ENCODE data around the gene TNFRSF1B. TPM values are rescaled to one million over a fixed set of nuclear protein-coding genes. Genes with fewer than 3 reads are reported as not detected.

Gene TNFRSF1B
- total RNA-seq, 2 experiments from 2014 or later, result 173 to 191 TPM

DNA sequence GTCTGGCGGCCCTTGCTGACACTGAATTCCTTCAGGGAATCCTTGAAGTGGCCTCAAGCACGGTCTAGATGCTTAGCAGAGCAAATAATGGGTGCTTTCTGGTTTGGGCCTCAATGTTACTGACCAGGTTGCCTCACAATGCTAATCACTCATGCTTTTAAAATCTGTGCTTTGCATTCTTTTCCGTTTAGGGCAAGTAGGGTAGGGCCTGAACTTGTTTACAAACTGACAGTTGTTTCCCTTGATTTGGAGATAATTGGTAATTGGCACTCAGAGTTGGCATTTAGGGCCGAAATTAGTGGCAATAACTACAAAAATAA is 64.4 kb downstream of the TNFRSF1B start:
- Mint-ChIP-seq H3K27me3 (no peaks in the 10 kb centered on the region), H3K36me3 (ENCODE audit: low read depth) (peaks cover 2% of the 10 kb centered on the region), H3K4me3 (peak overlapping the region; percentile 83), H3K27ac (no peak overlapping the region), H3K9me3 (no peaks in the 10 kb centered on the region), H3K4me1 (ENCODE audit: low read depth) (peaks cover 21% of the 10 kb centered on the region)
- DNase-seq, result no peak
- TF ChIP-seq CTCF (IDR thresholded peaks at IDR 0.05), result no peak
- CTCF ChIA-PET, result interaction anchor here (1.1 to 1.4 kb wide), 2 partner anchors 12 to 107 kb away, joined by 3 read pairs; no protein-coding TSS in a partner anchor
- ATAC-seq, result no peak
- POLR2A ChIA-PET, result interaction anchor here (1.4 kb wide), 1 partner anchor 107 kb away, joined by 3 read pairs; no protein-coding TSS in a partner anchor
- intact Hi-C loops (cut with micrococcal nuclease), result no loop called here

DNA sequence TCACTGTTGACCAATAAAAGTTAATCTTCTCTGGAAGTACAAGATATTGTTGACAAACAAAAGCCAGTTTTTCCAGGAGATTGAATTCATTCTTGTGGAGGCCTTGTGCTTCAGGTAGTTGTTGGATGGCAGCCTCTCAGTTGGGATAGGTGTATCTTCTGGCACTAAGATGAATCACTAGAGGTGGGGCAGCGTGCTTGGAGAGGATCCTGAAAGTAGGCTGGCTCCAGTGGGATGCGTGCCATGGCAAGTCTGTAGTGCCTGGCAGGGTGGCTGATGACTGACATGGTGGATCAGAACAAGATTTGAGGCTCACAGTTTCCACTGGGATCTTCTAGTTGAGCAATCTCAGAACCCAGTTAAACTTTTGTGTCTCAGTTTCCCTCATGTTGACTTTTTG is 65.4 kb downstream of the TNFRSF1B start:
- no peak for DNase-seq
- intact Hi-C loops (cut with micrococcal nuclease), result no loop called here
- H3K4me3 Mint-ChIP-seq, result peak overlapping the region; percentile 36
- CTCF ChIA-PET, result interaction anchor here (0.7 to 1.4 kb wide), 3 partner anchors 9 to 330 kb away, joined by 3 to 4 read pairs (median 3); no protein-coding TSS in a partner anchor
- POLR2A ChIA-PET, result no interaction called here
- peaks cover 5% of the 10 kb centered on the region for H3K36me3 Mint-ChIP-seq (ENCODE audit: low read depth)
- peaks cover 21% of the 10 kb centered on the region for H3K4me1 Mint-ChIP-seq (ENCODE audit: low read depth)
- H3K27ac Mint-ChIP-seq, result no peak overlapping the region
- no peaks in the 10 kb centered on the region for H3K27me3 Mint-ChIP-seq
- ATAC-seq, result no peak
- H3K9me3 Mint-ChIP-seq, result no peaks in the 10 kb centered on the region
- no peak for TF ChIP-seq CTCF (IDR thresholded peaks at IDR 0.05)

DNA sequence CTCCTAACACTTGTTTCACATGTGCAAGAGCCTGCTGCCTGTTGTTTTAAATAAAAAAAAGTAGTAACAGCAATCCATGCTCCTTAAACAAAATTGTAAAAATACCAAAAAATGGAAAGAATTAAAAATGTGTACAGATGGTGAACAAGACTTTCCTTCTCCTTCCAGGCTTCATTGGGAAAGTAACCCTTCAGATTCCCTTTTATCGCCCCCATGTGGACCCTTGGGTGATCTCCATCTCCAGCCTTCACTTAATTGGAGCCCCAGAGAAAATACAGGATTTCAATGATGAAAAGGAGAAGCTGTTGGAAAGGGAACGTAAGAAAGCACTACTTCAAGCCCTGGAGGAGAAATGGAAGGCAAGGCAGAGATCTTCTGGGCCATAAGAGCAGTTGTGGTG is 77.3 kb downstream of the TNFRSF1B start:
- peak; percentile 31 for DNase-seq
- no peak overlapping the region for H3K27ac Mint-ChIP-seq
- peaks cover 5% of the 10 kb centered on the region for H3K4me1 Mint-ChIP-seq (ENCODE audit: low read depth)
- no peaks in the 10 kb centered on the region for H3K9me3 Mint-ChIP-seq
- H3K27me3 Mint-ChIP-seq, result no peaks in the 10 kb centered on the region
- ChIA-PET POLR2A (no interaction called here), CTCF (interaction anchor here (1.0 to 4.9 kb wide), 11 partner anchors 10 to 137 kb away, joined by 3 to 57 read pairs (median 6); no protein-coding TSS in a partner anchor)
- peaks cover 17% of the 10 kb centered on the region for H3K36me3 Mint-ChIP-seq (ENCODE audit: low read depth)
- no peak for ATAC-seq
- peak; percentile 54 for TF ChIP-seq CTCF (IDR thresholded peaks at IDR 0.05)
- H3K4me3 Mint-ChIP-seq, result no peak overlapping the region
- intact Hi-C loops (cut with micrococcal nuclease), result no loop called here

GRCh38 chr1:12244585-12244984 is 77.8 kb downstream of the TNFRSF1B start:
- no peak overlapping the region for H3K27ac Mint-ChIP-seq
- no peak for DNase-seq
- intact Hi-C loops (cut with micrococcal nuclease), result no loop called here
- no peak for TF ChIP-seq CTCF (IDR thresholded peaks at IDR 0.05)
- peaks cover 18% of the 10 kb centered on the region for H3K36me3 Mint-ChIP-seq (ENCODE audit: low read depth)
- POLR2A ChIA-PET, result no interaction called here
- no peak for ATAC-seq
- no peaks in the 10 kb centered on the region for H3K27me3 Mint-ChIP-seq
- no peak overlapping the region for H3K4me3 Mint-ChIP-seq
- H3K9me3 Mint-ChIP-seq, result no peaks in the 10 kb centered on the region
- peaks cover 2% of the 10 kb centered on the region for H3K4me1 Mint-ChIP-seq (ENCODE audit: low read depth)
- CTCF ChIA-PET, result interaction anchor here (0.5 to 4.9 kb wide), 9 partner anchors 10 to 137 kb away, joined by 3 to 57 read pairs (median 7); no protein-coding TSS in a partner anchor

DNA sequence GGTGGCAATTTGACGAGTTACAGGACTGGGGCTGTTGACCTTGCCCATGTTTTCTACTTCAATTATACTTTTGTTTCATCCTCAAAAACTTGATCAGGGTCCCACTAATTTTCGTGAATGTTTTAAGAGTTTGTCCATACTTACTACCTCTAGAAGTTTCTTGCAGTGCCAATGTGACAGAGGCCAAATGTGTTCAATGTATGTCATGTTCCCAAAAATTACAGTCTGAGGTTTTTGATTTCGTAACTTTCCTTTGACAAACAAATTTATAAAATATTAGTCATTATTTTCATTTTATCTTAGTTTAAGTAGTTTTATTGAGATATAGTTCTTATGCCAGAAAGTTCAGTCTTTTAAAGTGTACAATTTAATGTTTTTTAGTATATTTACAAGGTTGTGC is 78.3 kb downstream of the TNFRSF1B start:
- TF ChIP-seq CTCF (IDR thresholded peaks at IDR 0.05), result no peak
- CTCF ChIA-PET, result interaction anchor here (1.1 to 4.9 kb wide), 4 partner anchors 11 to 138 kb away, joined by 3 to 57 read pairs (median 20); no protein-coding TSS in a partner anchor
- H3K27me3 Mint-ChIP-seq, result no peaks in the 10 kb centered on the region
- DNase-seq, result no peak
- no peaks in the 10 kb centered on the region for H3K4me1 Mint-ChIP-seq (ENCODE audit: low read depth)
- intact Hi-C loops (cut with micrococcal nuclease), result no loop called here
- POLR2A ChIA-PET, result no interaction called here
- no peak overlapping the region for H3K4me3 Mint-ChIP-seq
- H3K9me3 Mint-ChIP-seq, result no peaks in the 10 kb centered on the region
- no peak overlapping the region for H3K27ac Mint-ChIP-seq
- no peak for ATAC-seq
- H3K36me3 Mint-ChIP-seq (ENCODE audit: low read depth), result peaks cover 19% of the 10 kb centered on the region
